Tibial nerve (tissue), 4 donors: Measurements from ENCODE around the gene SRRM2. TPM values are rescaled to one million over a fixed set of nuclear protein-coding genes. Genes with fewer than 3 reads are reported as not detected.

Experiments used
- DNase-seq, 2 donors: peaks; one replicate each; pipeline ENCODE4 v3.0.0-alpha.2; 2019; ENCODE audit warnings: low spot score in 2 of 2
- H3K27ac ChIP-seq, 4 donors: fragments of 200-600 bp; sonication (generic) in 3 of 4; one replicate each; pipeline ENCODE4 v1.5.1; 2017 to 2019; ENCODE audit warnings: mild to moderate bottlenecking in 1 of 4
- H3K27me3 ChIP-seq, 2 donors: fragments of 200-600 bp; sonication (generic) in 1 of 2; one replicate each; pipeline versions ENCODE4 v1.5.1 to v1.6.0; 2017 to 2019
- H3K36me3 ChIP-seq, 3 donors: fragments of 200-600 bp; sonication (generic); one replicate each; pipeline ENCODE4 v1.5.1; 2018 to 2019
- H3K4me1 ChIP-seq, 4 donors: fragments of 200-600 bp; sonication (generic) in 3 of 4; one replicate each; pipeline ENCODE4 v1.5.1; 2017 to 2019
- H3K4me3 ChIP-seq, 4 donors: fragments of 200-600 bp; sonication (generic) in 3 of 4; one replicate each; pipeline ENCODE4 v1.5.1; 2017 to 2019; ENCODE audit warnings: mild to moderate bottlenecking in 1 of 4, moderate library complexity in 1 of 4
- H3K9me3 ChIP-seq, 4 donors: fragments of 200-600 bp; sonication (generic) in 3 of 4; one replicate each; pipeline ENCODE4 v1.5.1; 2017 to 2019
- CTCF ChIP-seq, 5 experiments: fragments of 200-600 bp in 3 of 5; fragments of 450-650 bp in 2 of 5; sonication (generic) in 3 of 5; IDR thresholded peaks; one replicate each; pipeline ENCODE4 v1.5.1; 2016 to 2019; ENCODE audit warnings: antibody characterized with exemption in 5 of 5, mild to moderate bottlenecking in 3 of 5, moderate library complexity in 2 of 5
- EP300 ChIP-seq, 2 donors: sonication (generic); formaldehyde crosslinking; IDR thresholded peaks; one replicate each; pipeline ENCODE4 v1.6.1; 2017; ENCODE audit warnings: antibody characterized with exemption in 2 of 2, mild to moderate bottlenecking in 1 of 2
- POLR2A ChIP-seq, 2 donors: fragments of 450-650 bp; IDR thresholded peaks; one replicate each; pipeline ENCODE4 v1.6.1; 2017; ENCODE audit warnings: antibody characterized with exemption in 2 of 2, mild to moderate bottlenecking in 2 of 2, moderate library complexity in 2 of 2
- WGBS, 2 donors: methylation state at CpG; one replicate each; pipeline ENCODE4 v1.1.5; 2018; 5-methylcytosine and 5-hydroxymethylcytosine counted together
- total RNA-seq, 4 donors: library from RNA; depleted of rRNA; stranded (reverse); fragments of >200 nt; gene quantifications; one replicate each; pipeline ENCODE4 v1.1.0, GENCODE V29; 2016

Gene SRRM2
- total RNA-seq, 4 donors from 2014 or later: 843 to 1,374 (median 886) TPM

GRCh38 chr16:2769675-2770056 lies 17.2 kb downstream of the SRRM2 start:
- DNase-seq: peak; percentile 71 to 79
- Histone ChIP-seq H3K9me3 (no peaks in the 10 kb centered on the region), H3K36me3 (peaks cover 8 to 96% (median 61%) of the 10 kb centered on the region in 3 donors), H3K4me3 (peak overlapping the region in 1 of 4 donors; percentile 10), H3K27ac (peak overlapping the region; percentile 73 to 100 (median 82)), H3K4me1 (peaks cover 0 to 85% (median 18%) of the 10 kb centered on the region in 4 donors), H3K27me3 (no peaks in the 10 kb centered on the region)
- WGBS, 2 donors: 61 to 69% methylated on average over 14 of the region's 14 CpGs
- TF ChIP-seq POLR2A (IDR thresholded peaks at IDR 0.05) (no peak), CTCF (IDR thresholded peaks at IDR 0.05) (no peak), EP300 (IDR thresholded peaks at IDR 0.05) (peak in 1 of 2 donors; percentile 81)

- Histone ChIP-seq H3K27me3 (no peaks in the 10 kb centered on the region), H3K4me3 (peak overlapping the region in 1 of 4 donors; percentile 10), H3K36me3 (peaks cover 8 to 93% (median 55%) of the 10 kb centered on the region in 3 donors), H3K4me1 (peaks cover 0 to 91% (median 23%) of the 10 kb centered on the region in 4 donors), H3K9me3 (no peaks in the 10 kb centered on the region), H3K27ac (peak overlapping the region; percentile 68 to 100 (median 82))
- DNase-seq: no peak
- TF ChIP-seq CTCF (IDR thresholded peaks at IDR 0.05) (no peak), POLR2A (IDR thresholded peaks at IDR 0.05) (no peak), EP300 (IDR thresholded peaks at IDR 0.05) (no peak)
- WGBS, 2 donors: 77 to 79% methylated on average over 28 to 32 of the region's 32 CpGs
Observed at GRCh38 chr16:2770057-2770951, 17.9 kb downstream of the SRRM2 start.

GRCh38 chr16:2771496-2772402 lies 19.3 kb downstream of the SRRM2 start:
- no peak for TF ChIP-seq CTCF (IDR thresholded peaks at IDR 0.05)
- TF ChIP-seq POLR2A (IDR thresholded peaks at IDR 0.05): no peak
- TF ChIP-seq EP300 (IDR thresholded peaks at IDR 0.05): no peak
- peak overlapping the region; percentile 68 to 100 (median 82) for H3K27ac ChIP-seq
- no peak overlapping the region for H3K4me3 ChIP-seq
- H3K9me3 ChIP-seq: no peaks in the 10 kb centered on the region
- H3K36me3 ChIP-seq: peaks cover 5 to 79% (median 47%) of the 10 kb centered on the region in 3 donors
- peaks cover 0 to 97% (median 33%) of the 10 kb centered on the region in 4 donors for H3K4me1 ChIP-seq
- H3K27me3 ChIP-seq: no peaks in the 10 kb centered on the region
- no peak for DNase-seq
- 58 to 64% methylated on average over 18 of the region's 18 CpGs for WGBS, 2 donors

- no peak for DNase-seq
- Histone ChIP-seq H3K9me3 (no peaks in the 10 kb centered on the region), H3K36me3 (peaks cover 5 to 62% (median 35%) of the 10 kb centered on the region in 3 donors), H3K4me3 (no peak overlapping the region), H3K27ac (peak overlapping the region; percentile 3 to 100 (median 68)), H3K4me1 (peaks cover 0 to 84% (median 32%) of the 10 kb centered on the region in 4 donors), H3K27me3 (no peaks in the 10 kb centered on the region)
- TF ChIP-seq EP300 (IDR thresholded peaks at IDR 0.05) (no peak), POLR2A (IDR thresholded peaks at IDR 0.05) (no peak), CTCF (IDR thresholded peaks at IDR 0.05) (no peak)
- WGBS, 2 donors: 70 to 72% methylated on average over 11 to 12 of the region's 12 CpGs
Observed at GRCh38 chr16:2773188-2773968, 20.9 kb downstream of the SRRM2 start.
